ENCODE data around the gene VCX3B. TPM values are rescaled to one million over a fixed set of nuclear protein-coding genes. Genes with fewer than 3 reads are reported as not detected.
"Not testable (repeated sequence)": the region's sequence is repeated elsewhere in the genome, so short reads cannot be mapped to it uniquely, and the experiment has no call there.

Gene VCX3B
- under 1 TPM; 0.40 to 0.90 (median 0.43) TPM for polyA plus RNA-seq (ENCODE audit: insufficient read length in 3 of 3)
- long read RNA-seq, donor 1 = 0 reads
- long read RNA-seq, donor 2 = 0 reads
- long read RNA-seq, donor 3 = 0 reads
- long read RNA-seq, donor 4 = 0 reads
- long read RNA-seq, donor 5 = 0 reads
- long read RNA-seq, donor 6 = 0 reads
- long read RNA-seq, donor 7 = 0 reads
- long read RNA-seq, donor 8 = 0 reads
- long read RNA-seq, donor 9 = 0 reads
- long read RNA-seq, donor 10 = 0 reads
- long read RNA-seq, donor 11 = 0 reads
- long read RNA-seq, donor 12 = 0 reads
- long read RNA-seq, donor 13 = 0 reads
- long read RNA-seq, donor 14 = 0 reads
- long read RNA-seq, donor 15 = 0 reads
- long read RNA-seq, donor 16 = 0 reads

GRCh38 chrX:8464530-8464929 lies at the start of gene VCX3B:
Gene VCX3B (plus strand): TSS chrX:8464830. CDS start chrX:8465451, 621 bp downstream.
- DNase-seq = not testable (repeated sequence)

- DNase-seq = no peak
Observed at GRCh38 chrX:8418301-8418700, 46.3 kb upstream of the VCX3B start.

GRCh38 chrX:8424912-8425311 lies 39.7 kb upstream of the VCX3B start:
- DNase-seq = no peak

- no peak for DNase-seq
Observed at GRCh38 chrX:8429692-8430249, 34.9 kb upstream of the VCX3B start.

- no peak for DNase-seq
Observed at GRCh38 chrX:8430444-8430843, 34.2 kb upstream of the VCX3B start.

GRCh38 chrX:8432396-8432795 lies 32.2 kb upstream of the VCX3B start:
- DNase-seq = no peak

- DNase-seq = no peak
Observed at GRCh38 chrX:8433109-8434062, 31.2 kb upstream of the VCX3B start.

GRCh38 chrX:8447368-8447767 lies 17.3 kb upstream of the VCX3B start:
- DNase-seq = no peak

- not testable (repeated sequence) for DNase-seq
Observed at GRCh38 chrX:8452343-8452742, 12.3 kb upstream of the VCX3B start.

- no peak for DNase-seq
Observed at GRCh38 chrX:8453611-8454010, 11.0 kb upstream of the VCX3B start.

GRCh38 chrX:8455557-8455956 lies 9.1 kb upstream of the VCX3B start:
- no peak for DNase-seq

- DNase-seq = no peak
Observed at GRCh38 chrX:8462488-8462887, 2.1 kb upstream of the VCX3B start.

GRCh38 chrX:8484360-8484949 lies 19.8 kb downstream of the VCX3B start:
- DNase-seq = no peak

- DNase-seq = not testable (repeated sequence)
Observed at GRCh38 chrX:8495036-8495435, 30.4 kb downstream of the VCX3B start.

GRCh38 chrX:8500203-8500602 lies 35.6 kb downstream of the VCX3B start:
- no peak for DNase-seq

- DNase-seq = not testable (repeated sequence)
Observed at GRCh38 chrX:8502101-8502500, 37.5 kb downstream of the VCX3B start.

- no peak for DNase-seq
Observed at GRCh38 chrX:8504451-8504850, 39.8 kb downstream of the VCX3B start.
